ENCODE data around the gene JADE1.

JADE1 gene

GRCh38 chr4:128904821-128905220, 95.3 kb downstream of the JADE1 start:
- no peak for DNase-seq (ENCODE audit: low read depth)
- H3K4me3 ChIP-seq (ENCODE audit: low read length) = no peak overlapping the region
- TF ChIP-seq, protein P1, sequence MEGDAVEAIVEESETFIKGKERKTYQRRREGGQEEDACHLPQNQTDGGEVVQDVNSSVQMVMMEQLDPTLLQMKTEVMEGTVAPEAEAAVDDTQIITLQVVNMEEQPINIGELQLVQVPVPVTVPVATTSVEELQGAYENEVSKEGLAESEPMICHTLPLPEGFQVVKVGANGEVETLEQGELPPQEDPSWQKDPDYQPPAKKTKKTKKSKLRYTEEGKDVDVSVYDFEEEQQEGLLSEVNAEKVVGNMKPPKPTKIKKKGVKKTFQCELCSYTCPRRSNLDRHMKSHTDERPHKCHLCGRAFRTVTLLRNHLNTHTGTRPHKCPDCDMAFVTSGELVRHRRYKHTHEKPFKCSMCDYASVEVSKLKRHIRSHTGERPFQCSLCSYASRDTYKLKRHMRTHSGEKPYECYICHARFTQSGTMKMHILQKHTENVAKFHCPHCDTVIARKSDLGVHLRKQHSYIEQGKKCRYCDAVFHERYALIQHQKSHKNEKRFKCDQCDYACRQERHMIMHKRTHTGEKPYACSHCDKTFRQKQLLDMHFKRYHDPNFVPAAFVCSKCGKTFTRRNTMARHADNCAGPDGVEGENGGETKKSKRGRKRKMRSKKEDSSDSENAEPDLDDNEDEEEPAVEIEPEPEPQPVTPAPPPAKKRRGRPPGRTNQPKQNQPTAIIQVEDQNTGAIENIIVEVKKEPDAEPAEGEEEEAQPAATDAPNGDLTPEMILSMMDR (conservative IDR thresholded peaks at IDR 0.05; ENCODE audit: low read length) = no peak

DNA sequence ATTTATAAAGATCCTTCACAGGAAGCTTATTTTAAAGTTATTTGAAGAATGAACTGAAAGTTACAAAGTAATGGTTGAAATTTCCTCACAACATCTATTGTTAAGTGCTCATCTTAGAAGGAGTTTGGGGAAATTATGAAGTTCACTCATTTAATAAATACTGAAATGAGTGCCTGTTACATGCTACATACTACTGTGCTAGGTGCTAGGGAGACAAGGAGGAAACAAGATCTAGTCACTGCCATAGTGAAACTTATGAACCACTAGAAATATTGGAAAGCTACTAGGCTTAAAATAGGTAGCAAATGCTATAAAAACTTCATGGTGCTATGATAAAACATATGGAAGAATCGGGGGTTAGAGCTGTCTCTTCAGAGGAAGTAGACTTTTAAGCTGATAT, 97.1 kb downstream of the JADE1 start:
- H3K4me3 ChIP-seq (ENCODE audit: low read length) = no peak overlapping the region
- TF ChIP-seq, protein P1 (conservative IDR thresholded peaks at IDR 0.05; ENCODE audit: low read length) = no peak
- DNase-seq (ENCODE audit: low read depth) = no peak

GRCh38 chr4:128907981-128908380, 98.5 kb downstream of the JADE1 start:
- TF ChIP-seq, protein P1 (conservative IDR thresholded peaks at IDR 0.05; ENCODE audit: low read length) = no peak
- no peak overlapping the region for H3K4me3 ChIP-seq (ENCODE audit: low read length)
- DNase-seq (ENCODE audit: low read depth) = no peak

GRCh38 chr4:128908735-128909134, 99.2 kb downstream of the JADE1 start:
- TF ChIP-seq, protein P1 (conservative IDR thresholded peaks at IDR 0.05; ENCODE audit: low read length) = no peak
- H3K4me3 ChIP-seq (ENCODE audit: low read length) = no peak overlapping the region
- DNase-seq (ENCODE audit: low read depth) = no peak

DNA sequence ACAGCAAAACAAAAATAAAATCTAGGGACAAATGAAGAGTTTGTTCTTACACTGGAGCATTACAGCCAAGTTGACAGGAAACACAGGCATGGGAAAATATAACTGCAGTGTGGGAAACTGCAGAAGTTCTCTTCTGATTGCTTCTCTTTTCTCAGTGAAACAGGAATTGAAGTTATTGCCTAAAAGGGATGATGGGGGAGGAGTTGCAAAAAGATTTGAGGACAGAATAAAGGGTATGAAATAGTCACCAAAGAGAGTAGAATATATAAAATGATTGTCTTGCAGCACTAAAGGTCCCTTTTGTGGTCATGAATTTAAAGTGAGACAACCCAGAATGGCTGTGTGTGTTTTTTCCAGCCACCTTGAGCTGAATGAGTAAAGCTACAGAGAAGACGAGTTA, 103.7 kb downstream of the JADE1 start:
- DNase-seq (ENCODE audit: low read depth) = no peak
- no peak overlapping the region for H3K4me3 ChIP-seq (ENCODE audit: low read length)
- TF ChIP-seq, protein P1 (conservative IDR thresholded peaks at IDR 0.05; ENCODE audit: low read length) = no peak

- no peak overlapping the region for H3K4me3 ChIP-seq (ENCODE audit: low read length)
- DNase-seq (ENCODE audit: low read depth) = no peak
- TF ChIP-seq, protein P1 (conservative IDR thresholded peaks at IDR 0.05; ENCODE audit: low read length) = no peak
Observed at GRCh38 chr4:128915544-128915943, 106.0 kb downstream of the JADE1 start.

GRCh38 chr4:128916832-128917231, 107.3 kb downstream of the JADE1 start:
- DNase-seq (ENCODE audit: low read depth) = no peak
- TF ChIP-seq, protein P1 (conservative IDR thresholded peaks at IDR 0.05; ENCODE audit: low read length) = no peak
- no peak overlapping the region for H3K4me3 ChIP-seq (ENCODE audit: low read length)

Data from AG10803 (cell line).